H1 (cell line): ENCODE results near the gene NR2F1. TPM values are rescaled to one million over a fixed set of nuclear protein-coding genes. Genes with fewer than 3 reads are reported as not detected.

Experiments used
- CTCF ChIA-PET: fragments of 300-600 bp; sonication (Branson Sonifier 250); formaldehyde crosslinking; loops from one replicate; lab custom pipeline; 2021; ENCODE audit not compliant: partially characterized antibody; lab: Charles Lee
- POLR2A ChIA-PET: fragments of 300-600 bp; sonication (Branson Sonifier 250); formaldehyde crosslinking; loops from one replicate; lab custom pipeline; 2021; ENCODE audit warnings: inconsistent platforms; ENCODE audit not compliant: partially characterized antibody; lab: Charles Lee
- DNase-seq, 2 experiments: peaks; one replicate each; pipeline versions ENCODE4 v3.0.0 to v3.0.0-alpha.2; 2010 to 2022; ENCODE audit warnings: low spot score in 2 of 2, low read depth in 1 of 2, mixed read lengths in 1 of 2
- FAIRE-seq: peaks from 2 replicates; lab custom pipeline; 2011; peaks lifted over from hg19 to GRCh38; lab: Jason Lieb, UNC
- H2AFZ ChIP-seq: 2 replicates; pipeline ENCODE4 v1.8.1; 2012; ENCODE audit warnings: low read length, inconsistent platforms
- H2AK5ac ChIP-seq: 2 replicates; pipeline ENCODE4 v1.6.1; 2013; ENCODE audit warnings: low read depth, low read length
- H2BK120ac ChIP-seq: replicated peaks from 2 replicates; pipeline ENCODE3; 2013; ENCODE audit warnings: low read depth, low read length, inconsistent platforms
- H2BK12ac ChIP-seq: 2 replicates; pipeline ENCODE4 v1.6.1; 2013; ENCODE audit warnings: low read depth, low read length
- H2BK15ac ChIP-seq: 2 replicates; pipeline ENCODE4 v1.6.1; 2013; ENCODE audit warnings: low read length
- H2BK20ac ChIP-seq: 2 replicates; pipeline ENCODE4 v1.6.1; 2013; ENCODE audit warnings: low read length
- H2BK5ac ChIP-seq: 2 replicates; pipeline ENCODE4 v1.6.1; 2013; ENCODE audit warnings: low read depth, low read length
- H3K14ac ChIP-seq: 2 replicates; pipeline ENCODE4 v1.6.1; 2013; ENCODE audit warnings: inconsistent platforms; ENCODE audit not compliant: insufficient read length
- H3K18ac ChIP-seq: 2 replicates; pipeline ENCODE4 v1.6.1; 2013; ENCODE audit warnings: low read length; ENCODE audit errors: extremely low read depth
- H3K23ac ChIP-seq: 2 replicates; pipeline ENCODE4 v1.6.1; 2013; ENCODE audit warnings: inconsistent platforms; ENCODE audit not compliant: insufficient read length
- H3K23me2 ChIP-seq: 2 replicates; pipeline ENCODE4 v1.6.1; 2013; ENCODE audit warnings: low read depth, low read length
- H3K27ac ChIP-seq: 2 replicates; pipeline ENCODE4 v1.6.1; 2011; ENCODE audit warnings: low read depth, low read length, inconsistent platforms
- H3K27me3 ChIP-seq, 4 experiments: replicated peaks in 1 of 4; 1 replicate in 1 of 4; 2 replicates in 3 of 4; pipeline versions ENCODE4 v1.6.1 to v1.8.1; 2011 to 2013; ENCODE audit warnings: low read length in 3 of 4, mild to moderate bottlenecking in 3 of 4, inconsistent platforms in 2 of 4, mixed read lengths in 2 of 4, moderate library complexity in 1 of 4; ENCODE audit not compliant: control insufficient read depth in 3 of 4, insufficient read depth in 3 of 4; ENCODE audit errors: extremely low read depth in 1 of 4
- H3K36me3 ChIP-seq, 4 experiments: 2 replicates each; pipeline versions ENCODE4 v1.6.1 to v1.8.1; 2011 to 2013; ENCODE audit warnings: mild to moderate bottlenecking in 4 of 4, low read length in 3 of 4, moderate library complexity in 2 of 4, control low read depth in 1 of 4, inconsistent platforms in 1 of 4; ENCODE audit not compliant: insufficient read depth in 4 of 4, control insufficient read depth in 2 of 4
- H3K4ac ChIP-seq: replicated peaks from 2 replicates; pipeline ENCODE3; 2013; ENCODE audit warnings: low read length, low read depth, mixed read lengths, inconsistent platforms; ENCODE audit not compliant: insufficient read length
- H3K4me1 ChIP-seq, 4 experiments: replicated peaks in 1 of 4; 1 replicate in 1 of 4; 2 replicates in 3 of 4; pipeline versions ENCODE4 v1.6.1 to v1.8.1; 2011 to 2013; ENCODE audit warnings: low read length in 3 of 4, inconsistent platforms in 2 of 4, mixed read lengths in 1 of 4; ENCODE audit not compliant: insufficient read depth in 4 of 4, control insufficient read depth in 3 of 4
- H3K4me2 ChIP-seq, 2 experiments: 2 replicates each; pipeline versions ENCODE4 v1.6.1 to v1.8.1; 2011 to 2013; ENCODE audit warnings: low read depth in 2 of 2, low read length in 2 of 2, control low read depth in 1 of 2, inconsistent platforms in 1 of 2, mild to moderate bottlenecking in 1 of 2; ENCODE audit not compliant: insufficient read depth in 1 of 2
- H3K4me3 ChIP-seq, 4 experiments: fragments of 200-600, 300-600 bp in 1 of 4; sonication (generic), shearing (Covaris generic), sonication (Bioruptor Twin) in 1 of 4; 2 replicates each; pipeline versions ENCODE4 v1.5.1 to v1.8.1; 2011 to 2016; ENCODE audit warnings: low read length in 4 of 4, low read depth in 3 of 4, control low read depth in 2 of 4, inconsistent platforms in 2 of 4, mild to moderate bottlenecking in 2 of 4, mixed read lengths in 1 of 4, moderate library complexity in 1 of 4; ENCODE audit not compliant: insufficient read depth in 2 of 4; ENCODE audit errors: extremely low read depth in 1 of 4
- H3K56ac ChIP-seq: replicated peaks from 2 replicates; pipeline ENCODE3; 2013; ENCODE audit warnings: low read depth, mild to moderate bottlenecking, mixed read lengths, low read length, inconsistent platforms; ENCODE audit not compliant: insufficient read length
- H3K79me1 ChIP-seq: 2 replicates; pipeline ENCODE4 v1.6.1; 2013; ENCODE audit warnings: low read depth, low read length, control low read depth
- H3K79me2 ChIP-seq, 2 experiments: 2 replicates each; pipeline versions ENCODE4 v1.6.1 to v1.8.1; 2012 to 2013; ENCODE audit warnings: low read length in 2 of 2, mild to moderate bottlenecking in 2 of 2, inconsistent platforms in 1 of 2; ENCODE audit not compliant: insufficient read depth in 2 of 2, control insufficient read depth in 1 of 2
- H3K9ac ChIP-seq, 4 experiments: replicated peaks in 1 of 4; 1 replicate in 1 of 4; 2 replicates in 3 of 4; pipeline versions ENCODE4 v1.6.1 to v1.8.1; 2011 to 2013; ENCODE audit warnings: low read depth in 3 of 4, low read length in 3 of 4, control low read depth in 2 of 4, mild to moderate bottlenecking in 2 of 4, moderate library complexity in 2 of 4, inconsistent platforms in 1 of 4; ENCODE audit errors: extremely low read depth in 1 of 4
- H3K9me3 ChIP-seq, 2 experiments: 2 replicates each; pipeline versions ENCODE4 v1.6.1 to v1.8.1; 2012 to 2013; ENCODE audit warnings: mild to moderate bottlenecking in 2 of 2, moderate library complexity in 2 of 2, control low read depth in 1 of 2, inconsistent platforms in 1 of 2, low read depth in 1 of 2, low read length in 1 of 2, mixed read lengths in 1 of 2; ENCODE audit not compliant: insufficient read depth in 2 of 2
- H4K20me1 ChIP-seq, 2 experiments: replicated peaks in 1 of 2; 2 replicates each; pipeline versions ENCODE3 to v1.8.1; 2011 to 2013; ENCODE audit warnings: inconsistent platforms in 2 of 2, low read length in 2 of 2, mild to moderate bottlenecking in 1 of 2; ENCODE audit not compliant: insufficient read depth in 2 of 2, control insufficient read depth in 1 of 2
- H4K5ac ChIP-seq: 2 replicates; pipeline ENCODE4 v1.6.1; 2013; ENCODE audit warnings: low read length, low read depth, mixed read lengths, inconsistent platforms; ENCODE audit not compliant: insufficient read length
- H4K8ac ChIP-seq: 2 replicates; pipeline ENCODE4 v1.8.0; 2013; ENCODE audit warnings: mild to moderate bottlenecking, moderate library complexity, low read length, inconsistent platforms; ENCODE audit not compliant: insufficient read depth; ENCODE audit errors: extremely low read depth
- H4K91ac ChIP-seq: replicated peaks from 2 replicates; pipeline ENCODE3; 2013; ENCODE audit warnings: low read length, mixed read lengths, inconsistent platforms; ENCODE audit not compliant: insufficient read length
- BRCA1 ChIP-seq: IDR thresholded peaks from 2 replicates; pipeline ENCODE4 v1.6.1; 2012; ENCODE audit warnings: low read depth, low read length, improper control_type of control experiment
- EZH2 ChIP-seq: fragments of 200-600 bp; sonication (generic); IDR thresholded peaks from 2 replicates; pipeline ENCODE4 v1.7.1; 2012; ENCODE audit warnings: low read depth, mild to moderate bottlenecking, moderate library complexity, low read length, inconsistent platforms; ENCODE audit not compliant: severe bottlenecking
- JUN ChIP-seq: IDR thresholded peaks from 2 replicates; pipeline ENCODE4 v1.6.1; 2011; ENCODE audit warnings: low read depth, mild to moderate bottlenecking, improper control_type of control experiment, low read length
- MAFK ChIP-seq: IDR thresholded peaks from 2 replicates; pipeline ENCODE4 v1.6.1; 2012; ENCODE audit warnings: low read depth, mild to moderate bottlenecking, improper control_type of control experiment, low read length
- RAD21 ChIP-seq, 2 experiments: IDR thresholded peaks in 1 of 2; conservative IDR thresholded peaks in 1 of 2; 2 replicates each; pipeline ENCODE4 v1.6.1; 2011; ENCODE audit warnings: low read depth in 2 of 2, low read length in 2 of 2, improper control_type of control experiment in 1 of 2, inconsistent platforms in 1 of 2, mild to moderate bottlenecking in 1 of 2, moderate library complexity in 1 of 2
- SIX5 ChIP-seq: IDR thresholded peaks from 2 replicates; pipeline ENCODE4 v1.6.1; 2011; ENCODE audit warnings: mild to moderate bottlenecking, low read depth, low read length
- SUZ12 ChIP-seq: fragments of 200-600 bp; sonication (generic); IDR thresholded peaks from 2 replicates; pipeline ENCODE4 v1.6.1; 2012; ENCODE audit warnings: mild to moderate bottlenecking, inconsistent platforms, low read length, moderate library complexity, mixed read lengths
- TEAD4 ChIP-seq: IDR thresholded peaks from 2 replicates; pipeline ENCODE4 v1.6.1; 2012; ENCODE audit warnings: low read depth, low read length, inconsistent platforms, mixed read lengths
- YY1 ChIP-seq: IDR thresholded peaks from 2 replicates; pipeline ENCODE4 v1.6.1; 2011; ENCODE audit warnings: low read depth, mild to moderate bottlenecking, low read length
- WGBS, 2 experiments: shearing (Covaris generic) in 1 of 2; methylation state at CpG; one replicate each; pipeline versions ENCODE4 v1.1.6 to v1.1.7; 2013 to 2015; ENCODE audit warnings: low lambda C conversion rate in 2 of 2, mixed read lengths in 2 of 2, inconsistent platforms in 1 of 2, low coverage in 1 of 2, missing lambda C conversion rate in 1 of 2; ENCODE audit not compliant: insufficient replicate concordance in 2 of 2, insufficient coverage in 1 of 2, insufficient read length in 1 of 2; ENCODE audit errors: extremely low coverage in 1 of 2, missing lambda C conversion rate in 1 of 2; 5-methylcytosine and 5-hydroxymethylcytosine counted together
- polyA plus RNA-seq, 7 experiments: library from polyadenylated mRNA; depleted of rRNA in 3 of 7; stranded (reverse) in 5 of 7; unstranded in 2 of 7; fragments of >200 nt in 5 of 7; fragments of 200-250 nt in 2 of 7; gene quantifications; 1 replicate in 5 of 7; 2 replicates in 1 of 7; 4 replicates in 1 of 7; pipeline versions ENCODE4 v1.2.1 to v1.2.3, GENCODE V29; 2011 to 2013; ENCODE audit warnings: missing spikeins in 2 of 7, mixed read lengths in 2 of 7
- total RNA-seq: library from RNA; stranded (reverse); fragmentation: NEBNext Ultra II Directional; extraction: Animal tissue kit (Norgen Biotek cat#: 25700); gene quantifications from 2 replicates; pipeline ENCODE4 v1.2.1, GENCODE V29; 2021
- TF ChIP-seq, protein P1 (sequence below): IDR thresholded peaks from 2 replicates; pipeline ENCODE4 v1.6.1; 2012; ENCODE audit warnings: low read length, inconsistent platforms

NR2F1 gene
- total and polyA plus RNA-seq, 2 of the 8 experiments (the other 6 are each of a cell fraction or from before 2014, with no cell fraction given) = not detected

DNA sequence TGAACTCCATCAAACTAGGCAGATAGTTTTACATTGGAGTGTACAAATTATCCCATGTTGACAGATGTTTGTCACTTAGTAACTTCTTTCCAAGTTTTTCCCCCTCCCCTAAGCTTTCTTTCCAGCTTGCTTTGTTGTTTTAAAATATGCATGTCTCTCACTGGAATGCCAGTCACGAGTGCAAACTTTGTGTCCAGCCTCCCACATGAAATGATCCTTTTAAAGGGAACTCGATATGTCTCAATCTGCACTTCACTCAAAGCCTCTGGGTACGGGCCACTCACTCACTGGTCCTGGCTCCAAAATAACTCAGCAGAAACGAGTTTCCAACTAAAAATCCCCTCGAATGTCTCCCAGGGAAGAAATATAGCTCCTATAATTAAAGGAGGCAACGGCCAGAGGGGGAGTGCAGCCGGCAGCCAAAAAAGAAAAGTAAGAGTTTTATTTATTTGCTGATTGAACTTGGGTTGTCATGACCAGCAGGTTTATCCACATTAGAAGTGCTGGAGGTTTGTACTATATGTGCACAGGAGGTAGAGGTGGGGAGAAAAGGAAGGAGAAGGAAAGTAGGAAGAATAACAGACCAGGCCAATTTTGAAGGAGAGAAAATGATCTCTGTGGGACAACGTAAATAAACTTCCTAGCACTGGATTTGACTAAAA is 17.5 kb downstream of the NR2F1 start:
- no peak overlapping the region for H3K9ac ChIP-seq
- H3K56ac ChIP-seq = no peak overlapping the region
- no peak overlapping the region for H2BK12ac ChIP-seq
- peaks cover 0 to 4% (median 0%) of the 10 kb centered on the region in 4 experiments; a peak in 2 of 8 replicates for H3K36me3 ChIP-seq
- no peak overlapping the region for H3K4me2 ChIP-seq
- H4K91ac ChIP-seq = no peak overlapping the region
- peaks cover 96 to 100% (median 98%) of the 10 kb centered on the region in 4 experiments for H3K27me3 ChIP-seq
- FAIRE-seq = no peak
- no peaks in the 10 kb centered on the region for H3K79me2 ChIP-seq
- no peak overlapping the region for H3K14ac ChIP-seq
- ChIA-PET CTCF (interaction anchor here (1.0 to 3.5 kb wide), 10 partner anchors 9 to 1250 kb away, joined by 3 to 16 read pairs (median 7); no protein-coding TSS in a partner anchor), POLR2A (interaction anchor here (1.2 to 2.7 kb wide), 5 partner anchors 10 to 29 kb away, joined by 3 to 10 read pairs (median 4); no protein-coding TSS in a partner anchor)
- peaks cover 18 to 44% of the 10 kb centered on the region in 2 experiments for H4K20me1 ChIP-seq
- WGBS, 2 experiments = 14% methylated on average over 8 of the region's 8 CpGs; no CpG with 5 or more reads in 1 of the 2 experiments
- H2AFZ ChIP-seq = no peak overlapping the region
- no peak overlapping the region for H2AK5ac ChIP-seq
- peaks cover 3% of the 10 kb centered on the region for H3K23me2 ChIP-seq
- H3K23ac ChIP-seq = no peak overlapping the region
- no peak overlapping the region for H3K18ac ChIP-seq
- no peak overlapping the region for H2BK15ac ChIP-seq
- no peak overlapping the region for H3K27ac ChIP-seq
- no peaks in the 10 kb centered on the region for H3K9me3 ChIP-seq
- H3K4me3 ChIP-seq = no peak overlapping the region
- no peak for DNase-seq
- H3K79me1 ChIP-seq = no peaks in the 10 kb centered on the region; the same call in 1 of the 2 replicates
- no peak overlapping the region for H2BK120ac ChIP-seq
- H3K4me1 ChIP-seq = peaks cover 6 to 19% (median 17%) of the 10 kb centered on the region in 4 experiments
- no peak overlapping the region for H2BK5ac ChIP-seq
- H3K4ac ChIP-seq = no peak overlapping the region
- H4K5ac ChIP-seq = no peak overlapping the region
- no peak overlapping the region for H2BK20ac ChIP-seq
- H4K8ac ChIP-seq = no peak overlapping the region
- TF ChIP-seq MAFK (no peak), TEAD4 (no peak), RAD21 (IDR thresholded peaks at IDR 0.05 in 1 of 2, conservative IDR thresholded peaks at IDR 0.05 in 1 of 2; ENCODE audit: low read depth in 2 of 2, low read length in 2 of 2) (no peak), SIX5 (no peak), EZH2 (peak; percentile 15), JUN (no peak), SUZ12 (peak; percentile 45; the same call in 1 of the 2 replicates), YY1 (no peak), BRCA1 (no peak)
- TF ChIP-seq, protein P1, sequence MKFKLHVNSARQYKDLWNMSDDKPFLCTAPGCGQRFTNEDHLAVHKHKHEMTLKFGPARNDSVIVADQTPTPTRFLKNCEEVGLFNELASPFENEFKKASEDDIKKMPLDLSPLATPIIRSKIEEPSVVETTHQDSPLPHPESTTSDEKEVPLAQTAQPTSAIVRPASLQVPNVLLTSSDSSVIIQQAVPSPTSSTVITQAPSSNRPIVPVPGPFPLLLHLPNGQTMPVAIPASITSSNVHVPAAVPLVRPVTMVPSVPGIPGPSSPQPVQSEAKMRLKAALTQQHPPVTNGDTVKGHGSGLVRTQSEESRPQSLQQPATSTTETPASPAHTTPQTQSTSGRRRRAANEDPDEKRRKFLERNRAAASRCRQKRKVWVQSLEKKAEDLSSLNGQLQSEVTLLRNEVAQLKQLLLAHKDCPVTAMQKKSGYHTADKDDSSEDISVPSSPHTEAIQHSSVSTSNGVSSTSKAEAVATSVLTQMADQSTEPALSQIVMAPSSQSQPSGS = no peak
